ENCODE data around the gene EPHA4.

EPHA4 gene

DNA sequence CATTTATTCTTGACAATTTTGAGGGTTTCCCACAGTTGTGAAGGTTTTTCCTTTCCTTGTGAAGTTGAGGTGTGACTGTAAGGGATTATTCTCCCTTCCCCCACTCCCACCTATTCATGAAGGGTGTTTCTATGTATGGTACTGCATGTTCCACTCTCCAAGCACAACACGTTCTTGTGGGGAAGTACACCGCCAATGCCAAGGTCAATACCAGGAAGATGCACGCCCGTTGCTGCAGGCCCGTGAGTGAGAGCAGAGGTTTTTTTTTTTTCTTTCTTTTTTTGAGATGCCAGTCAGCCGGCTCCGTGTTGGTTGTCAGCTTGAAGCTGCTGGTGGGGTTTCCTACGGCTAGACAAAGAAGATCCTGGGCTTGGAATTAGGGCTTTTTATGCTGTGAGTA is 38.6 kb upstream of the EPHA4 start:
- TF ChIP-seq, protein P1, sequence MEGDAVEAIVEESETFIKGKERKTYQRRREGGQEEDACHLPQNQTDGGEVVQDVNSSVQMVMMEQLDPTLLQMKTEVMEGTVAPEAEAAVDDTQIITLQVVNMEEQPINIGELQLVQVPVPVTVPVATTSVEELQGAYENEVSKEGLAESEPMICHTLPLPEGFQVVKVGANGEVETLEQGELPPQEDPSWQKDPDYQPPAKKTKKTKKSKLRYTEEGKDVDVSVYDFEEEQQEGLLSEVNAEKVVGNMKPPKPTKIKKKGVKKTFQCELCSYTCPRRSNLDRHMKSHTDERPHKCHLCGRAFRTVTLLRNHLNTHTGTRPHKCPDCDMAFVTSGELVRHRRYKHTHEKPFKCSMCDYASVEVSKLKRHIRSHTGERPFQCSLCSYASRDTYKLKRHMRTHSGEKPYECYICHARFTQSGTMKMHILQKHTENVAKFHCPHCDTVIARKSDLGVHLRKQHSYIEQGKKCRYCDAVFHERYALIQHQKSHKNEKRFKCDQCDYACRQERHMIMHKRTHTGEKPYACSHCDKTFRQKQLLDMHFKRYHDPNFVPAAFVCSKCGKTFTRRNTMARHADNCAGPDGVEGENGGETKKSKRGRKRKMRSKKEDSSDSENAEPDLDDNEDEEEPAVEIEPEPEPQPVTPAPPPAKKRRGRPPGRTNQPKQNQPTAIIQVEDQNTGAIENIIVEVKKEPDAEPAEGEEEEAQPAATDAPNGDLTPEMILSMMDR (IDR thresholded peaks at IDR 0.05; ENCODE audit: insufficient read depth, low read length, poor library complexity, severe bottlenecking) = no peak
- Histone ChIP-seq H3K36me3 (ENCODE audit: control insufficient read depth, insufficient read depth, low read length) (no peaks in the 10 kb centered on the region), H3K4me3 (replicated peaks; ENCODE audit: low read depth, low read length) (no peak overlapping the region), H3K27me3 (replicated peaks; ENCODE audit: control insufficient read depth, insufficient read depth, low read length) (no peaks in the 10 kb centered on the region)
- DNase-seq (ENCODE audit: extremely low read depth, insufficient read length) = no peak

DNA sequence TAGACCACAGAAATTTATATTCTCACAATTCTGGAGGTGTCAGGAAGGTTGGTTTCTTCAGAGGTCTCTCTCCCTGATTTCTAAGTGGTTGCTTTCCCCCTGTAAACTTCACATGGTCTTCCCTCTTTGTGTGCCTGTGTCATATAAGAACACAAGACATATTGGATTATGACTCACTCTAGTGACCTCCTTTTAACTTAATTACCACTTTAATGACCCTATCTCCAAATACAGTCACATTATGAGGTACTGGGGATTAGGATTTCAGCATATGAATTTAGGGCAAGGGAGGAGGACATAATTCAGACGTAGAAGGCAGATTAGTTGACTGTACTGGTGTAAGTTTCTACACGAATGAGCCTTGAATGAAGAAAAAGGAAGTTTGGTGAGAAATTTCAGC is 38.2 kb upstream of the EPHA4 start:
- TF ChIP-seq, protein P1 (IDR thresholded peaks at IDR 0.05; ENCODE audit: insufficient read depth, low read length, poor library complexity, severe bottlenecking) = no peak
- Histone ChIP-seq H3K4me3 (replicated peaks; ENCODE audit: low read depth, low read length) (no peak overlapping the region), H3K36me3 (ENCODE audit: control insufficient read depth, insufficient read depth, low read length) (no peaks in the 10 kb centered on the region), H3K27me3 (replicated peaks; ENCODE audit: control insufficient read depth, insufficient read depth, low read length) (no peaks in the 10 kb centered on the region)
- no peak for DNase-seq (ENCODE audit: extremely low read depth, insufficient read length)

DNA sequence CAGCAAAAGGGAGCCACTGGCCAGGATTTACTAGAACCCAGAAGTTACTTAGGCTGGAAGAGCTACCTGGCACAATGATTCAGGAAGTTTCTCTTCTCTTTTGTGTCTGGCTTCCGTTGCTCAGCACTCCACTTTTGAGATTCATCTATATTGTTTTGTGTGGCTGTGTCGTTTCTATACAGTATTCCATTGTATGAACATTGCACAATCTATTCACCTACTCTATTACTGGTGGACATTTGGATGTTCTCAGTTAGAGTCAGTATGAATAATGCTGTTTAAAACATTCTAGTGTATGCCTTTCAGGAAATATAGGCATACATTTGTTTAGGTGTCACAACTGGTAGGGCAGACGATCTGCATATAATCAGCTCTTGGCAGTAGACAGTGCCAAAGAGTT is 36.3 kb upstream of the EPHA4 start:
- DNase-seq (ENCODE audit: extremely low read depth, insufficient read length) = no peak
- Histone ChIP-seq H3K36me3 (ENCODE audit: control insufficient read depth, insufficient read depth, low read length) (no peaks in the 10 kb centered on the region), H3K4me3 (replicated peaks; ENCODE audit: low read depth, low read length) (no peak overlapping the region), H3K27me3 (replicated peaks; ENCODE audit: control insufficient read depth, insufficient read depth, low read length) (no peaks in the 10 kb centered on the region)
- TF ChIP-seq, protein P1 (IDR thresholded peaks at IDR 0.05; ENCODE audit: insufficient read depth, low read length, poor library complexity, severe bottlenecking) = no peak

DNA sequence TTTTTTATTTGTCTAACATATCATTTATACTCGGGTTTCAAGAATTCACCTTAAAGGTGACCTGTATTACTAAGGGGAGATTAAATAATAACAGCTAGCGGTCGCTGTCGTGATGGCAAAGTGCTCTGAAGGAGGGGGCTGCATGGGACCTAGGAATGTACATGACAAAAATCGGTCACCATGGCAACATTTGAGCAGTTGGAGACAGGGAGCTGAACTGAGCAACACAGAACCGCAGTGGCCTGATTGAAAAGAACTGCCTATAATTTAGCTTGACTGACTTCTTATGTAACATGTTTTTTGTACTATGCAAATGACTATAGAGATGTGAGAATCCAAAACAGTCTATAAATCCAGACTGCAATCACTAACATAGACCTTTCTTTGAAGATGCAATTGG is 34.3 kb upstream of the EPHA4 start:
- no peak for DNase-seq (ENCODE audit: extremely low read depth, insufficient read length)
- H3K4me3 ChIP-seq (replicated peaks; ENCODE audit: low read depth, low read length) = no peak overlapping the region
- no peaks in the 10 kb centered on the region for H3K36me3 ChIP-seq (ENCODE audit: control insufficient read depth, insufficient read depth, low read length)
- TF ChIP-seq, protein P1 (IDR thresholded peaks at IDR 0.05; ENCODE audit: insufficient read depth, low read length, poor library complexity, severe bottlenecking) = no peak
- H3K27me3 ChIP-seq (replicated peaks; ENCODE audit: control insufficient read depth, insufficient read depth, low read length) = no peaks in the 10 kb centered on the region

DNA sequence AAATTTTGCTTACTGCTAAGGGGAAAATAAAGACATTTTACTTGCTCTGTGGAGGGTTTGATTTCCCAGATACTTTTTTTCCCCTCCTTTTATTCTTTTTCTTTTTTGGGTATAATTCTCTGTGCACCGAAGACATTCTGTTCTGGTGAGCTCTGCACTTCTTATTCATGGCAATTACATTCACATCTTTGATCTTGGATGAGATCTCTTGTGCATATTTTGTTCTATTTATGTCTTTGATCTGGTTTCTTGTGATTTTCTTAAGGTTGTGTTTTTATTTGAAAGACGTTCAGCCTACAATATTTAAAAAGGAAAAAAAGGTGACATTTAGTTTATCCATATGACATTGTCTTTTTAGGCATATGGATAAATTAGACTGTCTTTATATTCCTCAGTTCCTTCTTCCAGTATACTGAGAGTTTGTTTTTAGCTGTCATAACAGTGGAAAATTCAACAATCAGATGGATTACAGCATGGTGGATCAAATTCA is 33.7 kb upstream of the EPHA4 start:
- DNase-seq (ENCODE audit: extremely low read depth, insufficient read length) = no peak
- Histone ChIP-seq H3K27me3 (replicated peaks; ENCODE audit: control insufficient read depth, insufficient read depth, low read length) (no peaks in the 10 kb centered on the region), H3K4me3 (replicated peaks; ENCODE audit: low read depth, low read length) (no peak overlapping the region), H3K36me3 (ENCODE audit: control insufficient read depth, insufficient read depth, low read length) (no peaks in the 10 kb centered on the region)
- TF ChIP-seq, protein P1 (IDR thresholded peaks at IDR 0.05; ENCODE audit: insufficient read depth, low read length, poor library complexity, severe bottlenecking) = no peak

DNA sequence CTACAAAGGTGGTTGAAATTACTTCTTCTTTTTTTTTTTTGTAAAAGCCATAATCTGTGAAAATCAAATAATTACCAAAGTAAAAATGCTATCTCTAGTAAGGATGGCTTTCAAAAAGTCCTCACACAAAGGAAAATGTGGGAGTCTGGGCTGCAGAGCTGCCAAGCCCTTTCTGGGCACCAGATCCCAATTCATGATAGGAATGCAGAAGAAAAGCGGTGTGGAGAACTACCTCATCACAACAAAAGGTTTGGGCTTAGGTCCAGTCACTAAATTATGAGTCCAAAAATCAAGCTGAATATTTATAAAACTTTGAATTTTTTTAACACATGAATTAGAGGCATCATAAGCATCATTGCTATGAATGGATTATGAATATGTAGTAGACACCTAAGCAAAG is 30.8 kb upstream of the EPHA4 start:
- Histone ChIP-seq H3K4me3 (replicated peaks; ENCODE audit: low read depth, low read length) (no peak overlapping the region), H3K27me3 (replicated peaks; ENCODE audit: control insufficient read depth, insufficient read depth, low read length) (no peaks in the 10 kb centered on the region), H3K36me3 (ENCODE audit: control insufficient read depth, insufficient read depth, low read length) (no peaks in the 10 kb centered on the region)
- DNase-seq (ENCODE audit: extremely low read depth, insufficient read length) = no peak
- TF ChIP-seq, protein P1 (IDR thresholded peaks at IDR 0.05; ENCODE audit: insufficient read depth, low read length, poor library complexity, severe bottlenecking) = no peak
